Thyroid gland (tissue), 4 donors: ENCODE measurements around the gene ZNF264. TPM values are rescaled to one million over a fixed set of nuclear protein-coding genes. Genes with fewer than 3 reads are reported as not detected.

Experiments used
- DNase-seq, 2 donors: peaks; one replicate each; pipeline ENCODE4 v3.0.0-alpha.2; 2019
- H3K27ac ChIP-seq, 3 donors: fragments of 200-600 bp; sonication (generic); 1 replicate in 2 of 3; 2 replicates in 1 of 3; pipeline ENCODE4 v1.5.1; 2016 to 2019; ENCODE audit warnings: mild to moderate bottlenecking in 1 of 3, moderate library complexity in 1 of 3
- H3K27me3 ChIP-seq: fragments of 200-600 bp; sonication (generic); one replicate; pipeline ENCODE4 v1.5.1; 2019
- H3K36me3 ChIP-seq, 2 donors: fragments of 200-600 bp; sonication (generic); one replicate each; pipeline ENCODE4 v1.5.1; 2016 to 2019
- H3K4me1 ChIP-seq, 2 donors: fragments of 200-600 bp; sonication (generic); one replicate each; pipeline ENCODE4 v1.5.1; 2017 to 2019
- H3K4me3 ChIP-seq, 3 donors: fragments of 200-600 bp; sonication (generic); replicated peaks in 1 of 3; 1 replicate in 2 of 3; 2 replicates in 1 of 3; pipeline ENCODE4 v1.5.1; 2016; ENCODE audit warnings: mild to moderate bottlenecking in 1 of 3
- H3K9me3 ChIP-seq: fragments of 200-600 bp; sonication (generic); one replicate; pipeline ENCODE4 v1.5.1; 2017
- CTCF ChIP-seq, 6 experiments: fragments of 200-600 bp in 3 of 6; fragments of 450-650 bp in 3 of 6; sonication (generic) in 3 of 6; IDR thresholded peaks; one replicate each; pipeline ENCODE4 v1.5.1; 2016 to 2019; ENCODE audit warnings: antibody characterized with exemption in 6 of 6, mild to moderate bottlenecking in 2 of 6, inconsistent platforms in 1 of 6, moderate library complexity in 1 of 6
- POLR2A ChIP-seq, 2 donors: fragments of 450-650 bp; IDR thresholded peaks; one replicate each; pipeline ENCODE4 v1.6.1; 2017; ENCODE audit warnings: antibody characterized with exemption in 2 of 2, mild to moderate bottlenecking in 2 of 2, moderate library complexity in 1 of 2
- WGBS, 2 donors: methylation state at CpG; one replicate each; pipeline ENCODE4 v1.1.5; 2017; 5-methylcytosine and 5-hydroxymethylcytosine counted together
- intact Hi-C: fragments of 100-400 bp; cut with DNase I; formaldehyde crosslinking; loops from one replicate; pipeline ENCODE4 v1.15.1; 2023
- total RNA-seq, 4 donors: library from RNA; depleted of rRNA; stranded (reverse); fragments of >200 nt; gene quantifications; one replicate each; pipeline ENCODE4 v1.2.3, GENCODE V29; 2016

ZNF264 gene
- total RNA-seq, 4 donors from 2014 or later = 28.2 to 90.3 (median 44.4) TPM

DNA sequence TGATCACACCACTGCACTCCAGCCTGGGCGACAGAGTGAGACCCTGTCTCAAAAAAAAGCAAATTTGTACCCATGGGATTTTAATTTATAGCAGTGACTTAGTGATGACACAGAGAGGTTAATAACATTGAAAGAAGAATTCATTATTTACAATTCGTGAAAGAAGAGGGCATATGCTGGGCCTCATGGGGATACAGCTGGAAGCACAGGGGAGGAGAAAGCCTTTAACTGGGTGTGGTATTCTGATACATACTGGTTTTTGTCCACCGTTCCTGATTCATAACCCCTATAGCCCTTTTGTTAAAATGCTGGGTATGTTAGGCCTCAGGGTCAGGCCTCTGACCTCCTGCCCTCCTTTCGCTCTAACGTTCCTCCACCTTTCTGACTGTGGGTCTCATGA lies 10.9 kb downstream of the ZNF264 start:
- Histone ChIP-seq H3K9me3 (no peaks in the 10 kb centered on the region), H3K27ac (no peak overlapping the region), H3K36me3 (peaks cover 21 to 26% of the 10 kb centered on the region in 2 donors), H3K4me3 (no peak overlapping the region), H3K4me1 (peaks cover 0 to 5% of the 10 kb centered on the region in 2 donors), H3K27me3 (no peaks in the 10 kb centered on the region)
- 85 to 90% methylated on average over 5 of the region's 5 CpGs for WGBS, 2 donors
- TF ChIP-seq CTCF (IDR thresholded peaks at IDR 0.05) (no peak), POLR2A (IDR thresholded peaks at IDR 0.05) (no peak)
- DNase-seq = no peak
- intact Hi-C loops = no loop called here

GRCh38 chr19:57210381-57210780 lies 19.1 kb downstream of the ZNF264 start:
- intact Hi-C loops = no loop called here
- no peak overlapping the region for H3K4me3 ChIP-seq
- peaks cover 44 to 49% of the 10 kb centered on the region in 2 donors for H3K36me3 ChIP-seq
- H3K9me3 ChIP-seq = no peaks in the 10 kb centered on the region
- WGBS, 2 donors = 85 to 97% methylated on average over 4 of the region's 4 CpGs
- no peaks in the 10 kb centered on the region for H3K4me1 ChIP-seq
- no peak for DNase-seq
- TF ChIP-seq POLR2A (IDR thresholded peaks at IDR 0.05) (no peak), CTCF (IDR thresholded peaks at IDR 0.05) (no peak)
- no peaks in the 10 kb centered on the region for H3K27me3 ChIP-seq
- H3K27ac ChIP-seq = no peak overlapping the region

DNA sequence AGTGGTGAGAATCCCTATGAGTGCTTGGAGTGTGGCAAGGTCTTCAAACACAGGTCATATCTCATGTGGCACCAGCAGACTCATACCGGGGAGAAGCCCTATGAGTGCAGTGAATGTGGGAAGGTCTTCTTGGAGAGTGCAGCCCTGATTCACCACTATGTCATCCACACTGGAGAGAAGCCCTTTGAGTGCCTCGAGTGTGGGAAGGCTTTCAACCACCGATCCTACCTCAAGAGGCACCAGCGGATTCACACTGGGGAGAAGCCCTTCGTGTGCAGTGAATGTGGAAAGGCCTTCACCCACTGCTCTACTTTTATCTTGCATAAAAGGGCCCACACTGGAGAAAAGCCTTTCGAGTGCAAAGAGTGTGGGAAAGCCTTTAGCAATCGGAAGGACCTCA lies 20.8 kb downstream of the ZNF264 start:
- no peaks in the 10 kb centered on the region for H3K4me1 ChIP-seq
- no peaks in the 10 kb centered on the region for H3K9me3 ChIP-seq
- peaks cover 37 to 42% of the 10 kb centered on the region in 2 donors for H3K36me3 ChIP-seq
- H3K4me3 ChIP-seq = no peak overlapping the region
- H3K27ac ChIP-seq = no peak overlapping the region
- WGBS, 2 donors = 89 to 90% methylated on average over 7 of the region's 7 CpGs
- TF ChIP-seq POLR2A (IDR thresholded peaks at IDR 0.05) (no peak), CTCF (IDR thresholded peaks at IDR 0.05) (no peak)
- no peaks in the 10 kb centered on the region for H3K27me3 ChIP-seq
- DNase-seq = no peak
- intact Hi-C loops = no loop called here

GRCh38 chr19:57227502-57227901 lies 36.2 kb downstream of the ZNF264 start:
- WGBS, 2 donors = 67 to 83% methylated on average over 3 to 5 of the region's 5 CpGs
- Histone ChIP-seq H3K9me3 (no peaks in the 10 kb centered on the region), H3K27me3 (no peaks in the 10 kb centered on the region), H3K4me3 (no peak overlapping the region), H3K36me3 (no peaks in the 10 kb centered on the region), H3K27ac (no peak overlapping the region), H3K4me1 (no peaks in the 10 kb centered on the region)
- TF ChIP-seq CTCF (IDR thresholded peaks at IDR 0.05) (no peak), POLR2A (IDR thresholded peaks at IDR 0.05) (no peak)
- no peak for DNase-seq
- intact Hi-C loops = no loop called here

DNA sequence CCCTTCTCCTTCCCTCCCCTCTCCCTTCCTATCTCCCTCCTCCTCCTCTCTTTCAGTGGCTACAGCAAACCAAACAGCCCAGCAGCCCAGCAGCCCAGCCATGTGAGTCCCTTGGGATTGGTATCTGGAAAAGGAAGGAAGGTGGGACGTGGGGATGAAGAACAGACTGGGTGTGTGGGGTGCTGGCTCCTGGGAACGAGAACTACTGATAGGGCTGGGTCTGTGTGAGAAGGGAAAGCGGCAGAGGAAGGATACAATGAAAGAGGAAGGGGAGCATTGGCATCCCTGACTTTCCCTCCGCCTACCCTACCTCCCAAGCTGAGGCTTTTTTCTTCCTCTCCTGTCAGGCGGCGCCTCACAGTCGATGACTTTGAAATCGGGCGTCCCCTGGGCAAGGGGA lies 40.4 kb downstream of the ZNF264 start:
- H3K4me3 ChIP-seq = no peak overlapping the region
- DNase-seq = no peak
- WGBS, 2 donors = 68 to 75% methylated on average over 9 of the region's 9 CpGs
- TF ChIP-seq POLR2A (IDR thresholded peaks at IDR 0.05) = no peak
- intact Hi-C loops = no loop called here
- no peaks in the 10 kb centered on the region for H3K4me1 ChIP-seq
- H3K9me3 ChIP-seq = no peaks in the 10 kb centered on the region
- H3K36me3 ChIP-seq = no peaks in the 10 kb centered on the region
- no peaks in the 10 kb centered on the region for H3K27me3 ChIP-seq
- H3K27ac ChIP-seq = no peak overlapping the region

DNA sequence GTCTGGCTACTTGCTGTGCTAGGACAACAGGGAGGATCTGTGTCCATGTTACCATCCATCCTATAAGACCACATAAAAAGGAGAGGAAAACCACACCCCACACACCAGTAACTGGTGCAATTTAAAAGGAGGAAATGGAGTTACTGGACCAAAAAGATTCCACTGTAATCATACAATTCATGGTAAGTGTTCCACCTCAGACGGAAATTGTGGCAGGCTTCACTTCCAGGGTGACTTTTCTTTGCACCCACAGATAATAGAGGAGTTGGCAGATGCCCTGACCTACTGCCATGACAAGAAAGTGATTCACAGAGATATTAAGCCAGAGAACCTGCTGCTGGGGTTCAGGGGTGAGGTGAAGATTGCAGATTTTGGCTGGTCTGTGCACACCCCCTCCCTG lies 41.9 kb downstream of the ZNF264 start:
- DNase-seq = no peak
- Histone ChIP-seq H3K36me3 (no peaks in the 10 kb centered on the region), H3K27ac (no peak overlapping the region), H3K4me3 (no peak overlapping the region), H3K4me1 (no peaks in the 10 kb centered on the region), H3K9me3 (no peaks in the 10 kb centered on the region), H3K27me3 (no peaks in the 10 kb centered on the region)
- TF ChIP-seq POLR2A (IDR thresholded peaks at IDR 0.05) (no peak), CTCF (IDR thresholded peaks at IDR 0.05) (no peak)
- WGBS, 2 donors = 88 to 100% methylated on average over 1 of the region's 1 CpG
- intact Hi-C loops = no loop called here
